ENCODE measurements around the gene MYRIP. TPM values are rescaled to one million over a fixed set of nuclear protein-coding genes. Genes with fewer than 3 reads are reported as not detected.

Gene MYRIP
- total and polyA plus RNA-seq, 2 of the 4 experiments (the other 2 are of a cell fraction): not detected

GRCh38 chr3:40291471-40291870, 482.1 kb downstream of the MYRIP start:
- Histone ChIP-seq H3K23ac (ENCODE audit: low read depth, low read length) (no peak overlapping the region), H4K5ac (ENCODE audit: low read depth, low read length) (no peak overlapping the region), H3K4me2 (ENCODE audit: low read depth, low read length) (no peak overlapping the region), H3K27ac (ENCODE audit: insufficient read depth, low read length) (no peak overlapping the region), H4K91ac (ENCODE audit: insufficient read depth, low read depth, low read length) (no peak overlapping the region), H2BK20ac (ENCODE audit: low read depth, low read length) (no peak overlapping the region), H3K9me1 (ENCODE audit: insufficient read depth, low read length) (no peaks in the 10 kb centered on the region), H3K27me3 (ENCODE audit: control insufficient read depth, insufficient read depth, low read length) (no peaks in the 10 kb centered on the region), H2BK5ac (ENCODE audit: low read depth, low read length, poor library complexity, severe bottlenecking) (no peak overlapping the region), H4K8ac (ENCODE audit: low read depth in 2 of 2, low read length in 2 of 2) (no peak overlapping the region), H3K18ac (ENCODE audit: low read depth, low read length) (no peak overlapping the region), H2BK120ac (ENCODE audit: low read depth, low read length) (no peak overlapping the region), H4K20me1 (ENCODE audit: insufficient read depth, low read length) (no peaks in the 10 kb centered on the region), H3K4me1 (ENCODE audit: control insufficient read depth, insufficient read depth, low read length) (no peaks in the 10 kb centered on the region), H3K79me1 (ENCODE audit: low read depth in 1 of 2, low read length in 2 of 2) (no peaks in the 10 kb centered on the region), H2AK9ac (replicated peaks; ENCODE audit: low read depth, low read length, poor library complexity) (no peak overlapping the region), H3K56ac (ENCODE audit: extremely low read depth, insufficient read depth, low read length) (no peak overlapping the region), H3K9ac (ENCODE audit: low read depth, low read length) (no peak overlapping the region), H3K36me3 (ENCODE audit: control insufficient read depth, insufficient read depth, low read length) (no peaks in the 10 kb centered on the region), H2AK5ac (ENCODE audit: low read depth, low read length) (no peak overlapping the region), H2AFZ (replicated peaks; ENCODE audit: low read length, poor library complexity) (no peak overlapping the region), H2BK15ac (ENCODE audit: low read depth, low read length) (no peak overlapping the region), H3K9me3 (ENCODE audit: control insufficient read depth, insufficient read depth, low read length) (no peaks in the 10 kb centered on the region), H3K14ac (replicated peaks; ENCODE audit: low read depth, low read length) (no peak overlapping the region), H3K4me3 (ENCODE audit: insufficient read depth, low read depth, low read length) (no peak overlapping the region), H3K4ac (ENCODE audit: low read depth, low read length) (no peak overlapping the region)
- DNase-seq (no peak), ATAC-seq (ENCODE audit: low read depth) (no peak)
- in situ Hi-C loops (cut with MboI; ENCODE audit: low sequenced_read_pairs) (no loop called here), intact Hi-C loops (cut with micrococcal nuclease) (no loop called here), dilution Hi-C loops (cut with HindIII; ENCODE audit: low sequenced_read_pairs, unreplicated experiment) (no loop called here)
- 60% methylated on average over 2 of the region's 4 CpGs; no CpG with 5 or more reads in 1 of the 2 experiments for WGBS, 2 experiments (ENCODE audit: extremely low coverage in 2 of 2, insufficient read length in 1 of 2)
- ChIA-PET CTCF (no interaction called here), POLR2A (ENCODE audit: unreplicated experiment) (no interaction called here)
- BruUV-seq (replicated peaks): no TSS peak
- TF ChIP-seq CEBPB (IDR thresholded peaks at IDR 0.05; ENCODE audit: low read depth, low read length): no peak
- no peak for TF ChIP-seq FOS (IDR thresholded peaks at IDR 0.05; ENCODE audit: low read depth, low read length)
- no peak for TF ChIP-seq SMC3 (IDR thresholded peaks at IDR 0.05; ENCODE audit: low read depth, low read length)
- TF ChIP-seq NFE2L2 (IDR thresholded peaks at IDR 0.05; ENCODE audit: low read depth, low read length): no peak
- TF ChIP-seq CTCF (conservative IDR thresholded peaks at IDR 0.05; ENCODE audit: low read depth, low read length): no peak
- no peak for TF ChIP-seq POLR2A (IDR thresholded peaks at IDR 0.05; ENCODE audit: low read depth, low read length)
- no peak for TF ChIP-seq ELK1 (IDR thresholded peaks at IDR 0.05; ENCODE audit: borderline replicate concordance, low read depth, low read length)
- TF ChIP-seq MAFK (IDR thresholded peaks at IDR 0.05; ENCODE audit: low read depth, low read length): no peak
- TF ChIP-seq RFX5 (IDR thresholded peaks at IDR 0.05; ENCODE audit: low read depth, low read length): no peak
- TF ChIP-seq RAD21 (IDR thresholded peaks at IDR 0.05; ENCODE audit: low read length): no peak
- no peak for TF ChIP-seq BHLHE40 (IDR thresholded peaks at IDR 0.05; ENCODE audit: low read depth, low read length)
- no peak for TF ChIP-seq MXI1 (IDR thresholded peaks at IDR 0.05; ENCODE audit: borderline replicate concordance, low read depth, low read length)
- no peak for TF ChIP-seq USF2 (IDR thresholded peaks at IDR 0.05; ENCODE audit: low read depth, low read length)
- TF ChIP-seq RCOR1 (IDR thresholded peaks at IDR 0.05; ENCODE audit: insufficient replicate concordance, low read length): no peak
